CD4-positive, alpha-beta T cell treated with Interleukin-1 beta for 1 hour (primary cell): ENCODE measurements around the gene GLCCI1.
A peak's percentile ranks its signal among the peaks of the same experiment; 100 is the strongest.
"Not testable (repeated sequence)": the region's sequence is repeated elsewhere in the genome, so short reads cannot be mapped to it uniquely, and the experiment has no call there.

ENCODE experiments used
- DNase-seq, 2 donors: peaks; one replicate each; pipeline ENCODE4 v3.0.0-alpha.2; 2020 to 2022

The GLCCI1 gene

GRCh38 chr7:8052824-8053223, 84.2 kb downstream of the GLCCI1 start:
- DNase-seq: no peak

DNA sequence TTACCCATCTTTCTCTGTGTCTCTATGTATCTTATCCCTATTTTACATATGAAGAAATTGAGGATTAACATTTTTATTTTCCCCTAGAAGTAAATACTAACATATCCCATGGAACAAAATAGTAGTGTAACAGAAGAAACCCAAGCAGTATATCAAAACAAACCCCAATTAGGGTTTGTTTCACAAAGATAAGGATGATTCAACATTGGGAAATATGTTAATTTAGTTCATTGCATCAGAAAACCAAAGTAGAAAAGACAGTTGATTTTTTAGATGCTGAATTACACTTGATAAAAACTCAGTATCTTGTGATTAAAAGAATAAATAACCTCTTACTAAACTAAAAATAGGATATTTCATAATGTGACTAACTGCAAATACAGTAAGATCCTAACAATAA, 87.8 kb downstream of the GLCCI1 start:
- no peak for DNase-seq

DNA sequence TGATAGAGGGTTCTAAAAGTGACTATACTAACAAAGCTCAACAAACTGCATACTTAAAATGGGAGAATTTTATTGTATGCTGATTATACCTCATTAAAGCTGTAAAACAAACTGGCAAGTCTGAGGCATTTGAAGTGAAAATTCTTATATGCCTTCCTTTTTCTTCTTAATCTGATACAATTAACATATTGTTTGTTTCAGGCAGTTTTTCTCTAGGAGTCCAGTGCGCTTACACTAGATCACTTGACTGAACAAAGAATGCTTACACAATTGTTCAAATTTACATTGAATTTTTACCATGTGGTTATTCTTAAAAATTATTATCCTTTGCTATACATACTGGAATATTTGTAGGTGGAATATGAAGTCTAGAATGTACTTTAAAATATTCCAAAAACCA, 89.0 kb downstream of the GLCCI1 start:
- DNase-seq: no peak

DNA sequence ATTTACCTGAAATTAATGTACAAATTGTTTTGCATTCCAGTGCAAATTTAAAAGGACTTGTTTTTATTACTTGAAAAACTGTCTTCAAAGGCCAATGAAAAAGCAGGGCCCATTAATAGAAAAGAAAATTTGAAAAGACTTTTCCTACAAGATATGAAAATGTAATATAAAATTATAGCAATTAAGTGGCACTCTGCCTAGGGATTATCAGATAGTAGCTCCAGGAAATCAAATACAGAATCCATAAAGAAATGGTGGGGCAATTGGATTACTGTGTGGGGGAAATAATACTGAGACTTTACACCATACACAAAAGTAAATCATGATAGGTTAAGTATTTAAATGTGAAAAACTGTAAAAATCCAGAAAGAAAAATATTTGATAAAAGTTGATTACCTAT, 89.7 kb downstream of the GLCCI1 start:
- no peak for DNase-seq

DNA sequence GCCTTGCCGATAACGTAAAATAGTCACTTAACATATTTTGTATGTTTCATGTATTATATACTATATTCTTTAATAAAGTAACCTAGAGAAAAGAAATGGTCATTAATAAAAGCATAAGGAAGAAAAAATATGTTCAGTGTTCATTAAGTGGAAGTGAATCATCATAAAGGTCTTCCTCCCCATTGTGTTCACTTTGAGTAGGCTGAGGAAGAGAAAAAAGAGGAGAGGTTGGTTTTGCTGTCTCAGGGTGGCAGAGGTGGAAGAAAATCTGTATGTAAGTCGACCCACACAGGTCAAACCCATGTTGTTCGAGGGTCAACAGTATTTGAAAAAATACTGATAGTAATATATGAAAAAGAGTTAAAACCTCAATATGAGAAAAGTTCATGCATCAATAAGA, 90.3 kb downstream of the GLCCI1 start:
- DNase-seq: no peak

DNA sequence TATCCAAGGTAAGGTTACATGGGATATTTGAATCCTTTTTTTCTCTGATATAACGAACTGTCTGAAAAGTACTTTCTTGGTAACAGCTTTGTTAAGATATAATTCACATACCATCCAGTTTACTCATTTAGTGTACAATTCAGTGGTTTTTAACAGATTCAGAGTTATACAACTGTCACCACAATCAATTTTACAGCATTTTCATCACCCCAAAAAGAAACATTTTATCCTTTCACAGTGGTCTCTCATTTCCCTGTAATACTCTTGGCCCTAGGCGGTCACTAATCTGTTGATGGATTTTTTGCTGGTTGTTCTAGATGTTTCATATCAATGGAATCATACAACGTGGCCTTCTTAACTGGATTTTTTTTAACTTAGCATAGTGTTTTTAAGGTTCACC, 91.6 kb downstream of the GLCCI1 start:
- DNase-seq: no peak

DNA sequence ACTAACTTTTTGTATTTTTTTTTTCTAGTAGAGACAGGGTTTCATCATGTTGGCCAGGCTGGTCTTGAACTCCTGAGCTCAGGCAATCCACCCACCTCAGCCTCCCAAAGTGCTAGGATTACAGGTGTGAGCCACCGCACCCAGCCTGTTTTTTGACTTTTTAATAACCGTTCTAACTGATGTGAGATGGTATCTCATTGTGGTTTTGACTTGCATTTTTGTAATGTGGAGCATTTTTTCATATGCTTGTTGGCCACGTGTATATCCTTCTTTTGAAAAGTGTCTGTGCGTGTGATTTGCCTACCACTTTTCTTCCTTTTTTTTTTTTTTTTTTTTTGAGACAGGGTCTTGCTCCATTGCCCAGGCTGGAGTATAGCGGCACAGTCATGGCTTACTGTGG, 94.7 kb downstream of the GLCCI1 start:
- DNase-seq: peak in 1 of 2 donors; percentile 6

GRCh38 chr7:8063706-8064297, 95.2 kb downstream of the GLCCI1 start:
- no peak for DNase-seq

DNA sequence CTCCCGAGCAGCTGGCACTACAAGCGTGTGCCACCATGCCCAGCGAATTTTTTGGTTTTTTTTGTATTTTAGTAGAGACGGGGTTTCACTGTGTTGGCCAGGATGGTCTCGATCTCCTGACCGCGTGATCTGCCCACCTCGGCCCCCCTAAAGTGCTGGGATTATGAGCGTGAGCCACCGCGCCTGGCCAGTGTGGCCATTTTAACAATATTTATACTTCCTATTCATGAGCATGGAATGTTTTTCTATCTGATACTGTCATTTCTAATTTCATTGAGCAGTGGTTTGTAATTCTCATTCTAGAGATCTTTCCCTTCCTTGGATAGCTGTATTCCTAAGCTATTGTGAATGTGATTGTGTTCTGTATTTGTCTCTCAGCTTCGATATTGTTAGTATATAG, 96.2 kb downstream of the GLCCI1 start:
- DNase-seq: no peak

- DNase-seq: no peak
Measured at GRCh38 chr7:8065356-8065813, 96.8 kb downstream of the GLCCI1 start.

GRCh38 chr7:8068892-8069686, 100.5 kb downstream of the GLCCI1 start:
- no peak for DNase-seq

DNA sequence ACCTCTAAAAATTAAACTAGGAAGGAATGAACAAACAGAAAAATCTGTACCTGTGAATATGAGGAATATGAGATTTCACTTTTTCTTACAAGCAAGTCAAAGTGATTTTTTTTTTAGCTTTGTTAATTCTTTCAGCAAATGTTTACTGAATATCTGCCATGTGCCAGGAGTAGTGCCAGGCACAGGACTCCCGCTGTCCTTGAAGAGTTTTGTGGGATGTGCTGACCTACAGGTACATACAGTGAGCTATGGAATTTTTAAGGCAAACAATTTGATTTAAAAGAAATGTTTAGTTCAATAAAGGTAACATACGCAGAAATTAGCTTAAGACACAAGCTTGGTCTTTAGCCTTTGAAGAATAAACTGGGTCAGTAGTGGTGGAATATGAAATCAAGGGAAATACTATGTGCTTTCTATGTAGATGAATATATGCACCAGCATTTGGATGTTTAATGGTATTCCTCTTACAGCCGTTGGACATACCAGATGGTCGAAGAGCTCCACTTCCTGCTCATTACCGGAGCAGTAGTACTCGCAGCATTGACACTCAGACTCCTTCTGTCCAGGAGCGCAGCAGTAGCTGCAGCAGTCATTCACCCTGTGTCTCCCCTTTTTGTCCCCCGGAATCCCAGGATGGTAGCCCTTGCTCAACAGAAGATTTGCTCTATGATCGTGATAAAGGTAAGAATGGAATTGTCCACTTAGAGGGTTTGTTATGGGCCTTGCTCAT, 102.0 kb downstream of the GLCCI1 start:
- DNase-seq: no peak

DNA sequence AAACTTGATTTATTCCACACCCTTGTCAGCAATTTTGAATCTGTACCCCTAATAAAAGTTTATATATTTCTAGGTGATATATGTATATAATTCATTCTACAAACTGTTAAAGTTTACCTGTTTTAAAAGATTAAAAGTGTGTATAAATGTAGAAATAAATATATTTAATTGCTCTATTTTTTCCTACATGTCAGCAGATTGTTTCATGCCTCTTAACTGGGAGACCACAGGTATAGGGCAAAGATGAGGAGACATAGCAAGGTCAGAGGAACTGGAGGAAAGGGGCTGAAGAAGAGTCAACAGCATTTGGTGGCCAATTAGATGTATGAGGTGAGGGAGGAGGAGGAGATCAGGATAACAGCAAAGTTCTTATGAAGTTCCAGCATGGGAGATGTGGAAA, 109.8 kb downstream of the GLCCI1 start:
- no peak for DNase-seq

- DNase-seq: no peak
Measured at GRCh38 chr7:8082762-8083161, 114.2 kb downstream of the GLCCI1 start.

DNA sequence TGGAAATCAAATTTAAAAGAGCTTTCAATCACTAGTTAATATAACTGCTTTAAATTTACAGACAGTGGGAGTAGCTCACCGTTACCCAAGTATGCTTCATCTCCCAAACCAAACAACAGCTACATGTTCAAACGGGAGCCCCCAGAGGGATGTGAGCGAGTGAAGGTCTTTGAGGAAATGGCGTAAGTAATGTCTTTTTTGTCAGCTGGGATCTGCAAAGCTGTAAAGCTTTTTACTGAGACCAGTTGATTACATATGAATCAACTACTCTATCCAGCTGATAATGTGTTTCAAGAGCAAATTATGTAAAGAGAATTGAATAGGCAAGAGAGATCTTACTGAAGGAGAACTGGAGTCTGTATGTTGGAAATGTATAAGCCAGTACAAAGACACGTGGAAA, 116.2 kb downstream of the GLCCI1 start:
- no peak for DNase-seq

GRCh38 chr7:8085420-8085819, 116.8 kb downstream of the GLCCI1 start:
- no peak for DNase-seq

DNA sequence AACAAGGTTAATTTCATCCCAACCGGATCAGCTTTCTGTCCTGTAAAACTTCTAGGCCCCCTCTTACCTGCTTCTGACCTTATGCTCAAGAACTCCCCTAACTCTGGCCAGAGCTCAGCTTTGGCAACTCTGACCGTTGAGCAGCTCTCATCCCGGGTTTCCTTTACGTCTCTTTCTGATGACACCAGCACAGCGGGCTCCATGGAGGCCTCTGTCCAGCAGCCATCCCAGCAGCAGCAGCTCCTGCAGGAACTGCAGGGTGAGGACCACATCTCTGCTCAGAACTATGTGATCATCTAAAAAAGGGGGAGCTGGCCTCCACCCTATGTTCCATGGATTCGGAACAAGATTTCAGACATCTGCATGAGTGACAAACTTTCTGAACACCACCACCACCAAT, 117.6 kb downstream of the GLCCI1 start:
- DNase-seq: no peak

GRCh38 chr7:8089036-8089780, 120.6 kb downstream of the GLCCI1 start:
- DNase-seq: no peak

DNA sequence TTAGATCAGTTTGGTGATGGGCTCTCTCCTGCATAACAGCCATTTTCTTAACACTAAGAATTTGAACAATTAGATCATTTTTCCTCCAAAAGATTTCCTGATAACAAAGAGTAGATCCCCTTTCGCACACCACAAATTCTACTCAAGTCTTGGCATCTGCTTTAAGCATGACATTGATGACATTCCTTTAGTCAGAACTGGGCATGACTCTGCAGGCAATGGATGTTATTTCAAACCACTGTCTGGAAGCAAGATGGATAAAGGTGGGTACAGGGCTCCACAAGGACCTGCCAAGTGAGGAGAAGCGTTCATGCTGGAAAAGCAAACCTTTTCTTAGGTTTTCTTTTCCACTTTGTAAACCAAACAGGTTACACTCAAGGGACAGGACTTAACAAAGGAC, 123.5 kb downstream of the GLCCI1 start:
- DNase-seq: no peak

DNA sequence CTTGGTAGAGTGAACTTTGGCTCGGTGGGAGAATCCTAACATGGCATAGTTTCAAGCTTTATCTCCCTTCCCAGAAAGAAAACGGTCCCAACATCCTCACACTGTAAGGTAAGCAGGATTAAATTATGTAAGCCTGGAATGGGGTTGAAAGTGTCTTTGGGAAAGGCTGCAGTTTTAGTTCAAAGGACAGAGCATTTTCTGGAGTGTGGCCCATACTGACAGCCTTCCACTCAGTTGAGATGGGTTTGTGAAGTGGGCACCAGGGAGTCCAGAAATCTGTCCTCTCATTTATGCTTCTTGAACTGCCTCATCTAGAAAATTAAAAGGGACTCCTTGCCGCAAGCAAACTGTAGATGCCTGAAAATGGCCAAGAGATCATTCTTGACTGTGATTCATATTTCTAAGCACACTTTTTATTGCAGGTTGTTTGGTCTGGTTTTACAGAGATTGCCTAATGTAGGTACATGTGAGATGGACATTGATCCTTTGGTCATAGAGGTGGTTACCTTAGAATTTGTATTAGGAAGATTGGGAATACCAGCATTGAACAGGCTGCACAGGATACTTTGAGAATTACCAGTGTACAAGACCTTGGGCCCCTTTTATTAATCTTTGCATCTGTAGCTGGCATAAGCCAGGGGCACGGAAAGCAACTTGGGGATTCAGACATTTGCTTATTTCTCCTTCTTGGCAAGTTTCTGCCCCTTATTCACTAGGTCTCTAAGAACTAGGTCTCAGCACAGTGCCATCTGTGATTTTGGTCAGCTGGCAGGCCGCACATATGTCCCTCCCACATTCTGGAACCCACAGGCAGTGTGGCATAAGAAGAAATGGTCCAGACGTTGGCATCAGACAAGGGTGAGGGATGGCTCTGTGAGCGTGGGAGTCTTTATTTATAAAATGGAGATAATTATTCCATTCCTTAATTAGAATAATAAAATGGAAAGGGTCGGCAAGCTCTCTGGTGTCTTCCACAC, 125.9 kb downstream of the GLCCI1 start:
- DNase-seq: no peak

DNA sequence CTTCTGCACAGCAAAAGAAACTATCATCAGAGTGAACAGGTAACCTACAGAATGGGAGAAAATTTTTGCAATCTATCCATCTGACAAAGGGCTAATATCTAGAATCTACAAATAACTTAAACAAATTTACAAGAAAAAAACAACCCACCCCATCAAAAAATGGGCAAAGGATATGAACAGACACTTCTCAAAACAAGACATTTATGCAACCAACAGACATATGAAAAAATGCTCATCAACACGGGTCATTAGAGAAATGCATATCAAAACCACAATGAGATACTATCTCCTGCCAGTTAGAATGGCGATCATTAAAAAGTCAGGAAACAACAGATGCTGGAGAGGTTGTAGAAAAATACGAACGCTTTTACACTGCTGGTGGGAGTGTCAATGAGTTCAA, 132.7 kb downstream of the GLCCI1 start:
- not testable (repeated sequence) for DNase-seq

DNA sequence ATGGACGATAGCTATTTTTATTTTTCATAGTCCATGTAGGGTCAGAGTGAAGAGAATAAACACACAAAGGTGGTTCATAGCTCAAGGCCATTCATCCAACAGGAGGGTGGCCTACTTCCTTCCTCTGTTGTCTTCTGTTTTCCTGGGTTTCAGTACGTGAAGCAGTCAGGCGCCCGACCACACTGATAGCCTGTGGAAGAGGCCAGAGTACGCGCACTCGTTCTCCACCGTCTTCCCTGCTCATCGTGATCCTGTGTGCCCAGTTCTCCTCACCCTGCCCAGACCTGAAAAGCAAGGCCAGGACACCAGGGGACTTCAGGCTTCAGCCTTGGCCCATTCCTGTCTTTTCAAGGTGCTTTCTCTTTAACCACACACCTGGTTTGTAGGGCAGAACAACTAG, 134.7 kb downstream of the GLCCI1 start:
- DNase-seq: no peak
